ENCODE results near the gene SEMA6C. TPM values are rescaled to one million over a fixed set of nuclear protein-coding genes. Genes with fewer than 3 reads are reported as not detected.
"Not testable (repeated sequence)": the region's sequence is repeated elsewhere in the genome, so short reads cannot be mapped to it uniquely, and the experiment has no call there.

SEMA6C gene, protein sequence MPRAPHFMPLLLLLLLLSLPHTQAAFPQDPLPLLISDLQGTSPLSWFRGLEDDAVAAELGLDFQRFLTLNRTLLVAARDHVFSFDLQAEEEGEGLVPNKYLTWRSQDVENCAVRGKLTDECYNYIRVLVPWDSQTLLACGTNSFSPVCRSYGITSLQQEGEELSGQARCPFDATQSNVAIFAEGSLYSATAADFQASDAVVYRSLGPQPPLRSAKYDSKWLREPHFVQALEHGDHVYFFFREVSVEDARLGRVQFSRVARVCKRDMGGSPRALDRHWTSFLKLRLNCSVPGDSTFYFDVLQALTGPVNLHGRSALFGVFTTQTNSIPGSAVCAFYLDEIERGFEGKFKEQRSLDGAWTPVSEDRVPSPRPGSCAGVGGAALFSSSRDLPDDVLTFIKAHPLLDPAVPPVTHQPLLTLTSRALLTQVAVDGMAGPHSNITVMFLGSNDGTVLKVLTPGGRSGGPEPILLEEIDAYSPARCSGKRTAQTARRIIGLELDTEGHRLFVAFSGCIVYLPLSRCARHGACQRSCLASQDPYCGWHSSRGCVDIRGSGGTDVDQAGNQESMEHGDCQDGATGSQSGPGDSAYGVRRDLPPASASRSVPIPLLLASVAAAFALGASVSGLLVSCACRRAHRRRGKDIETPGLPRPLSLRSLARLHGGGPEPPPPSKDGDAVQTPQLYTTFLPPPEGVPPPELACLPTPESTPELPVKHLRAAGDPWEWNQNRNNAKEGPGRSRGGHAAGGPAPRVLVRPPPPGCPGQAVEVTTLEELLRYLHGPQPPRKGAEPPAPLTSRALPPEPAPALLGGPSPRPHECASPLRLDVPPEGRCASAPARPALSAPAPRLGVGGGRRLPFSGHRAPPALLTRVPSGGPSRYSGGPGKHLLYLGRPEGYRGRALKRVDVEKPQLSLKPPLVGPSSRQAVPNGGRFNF
- 1 to 10 TPM; 6.4 to 9.8 TPM for total RNA-seq
- polyA plus RNA-seq, result 1 to 10 TPM; 6.3 to 6.7 TPM
- long read RNA-seq, donor 1, partial matches to known transcripts, result 0 of 1 reads
- long read RNA-seq, donor 1, other reads (novel, unspliced or antisense), result 0 of 1 reads
- long read RNA-seq, donor 2, result 0 reads
- long read RNA-seq, donor 3, result 0 reads
- long read RNA-seq, donor 4, result 0 reads
- long read RNA-seq, donor 5, result 0 reads

DNA sequence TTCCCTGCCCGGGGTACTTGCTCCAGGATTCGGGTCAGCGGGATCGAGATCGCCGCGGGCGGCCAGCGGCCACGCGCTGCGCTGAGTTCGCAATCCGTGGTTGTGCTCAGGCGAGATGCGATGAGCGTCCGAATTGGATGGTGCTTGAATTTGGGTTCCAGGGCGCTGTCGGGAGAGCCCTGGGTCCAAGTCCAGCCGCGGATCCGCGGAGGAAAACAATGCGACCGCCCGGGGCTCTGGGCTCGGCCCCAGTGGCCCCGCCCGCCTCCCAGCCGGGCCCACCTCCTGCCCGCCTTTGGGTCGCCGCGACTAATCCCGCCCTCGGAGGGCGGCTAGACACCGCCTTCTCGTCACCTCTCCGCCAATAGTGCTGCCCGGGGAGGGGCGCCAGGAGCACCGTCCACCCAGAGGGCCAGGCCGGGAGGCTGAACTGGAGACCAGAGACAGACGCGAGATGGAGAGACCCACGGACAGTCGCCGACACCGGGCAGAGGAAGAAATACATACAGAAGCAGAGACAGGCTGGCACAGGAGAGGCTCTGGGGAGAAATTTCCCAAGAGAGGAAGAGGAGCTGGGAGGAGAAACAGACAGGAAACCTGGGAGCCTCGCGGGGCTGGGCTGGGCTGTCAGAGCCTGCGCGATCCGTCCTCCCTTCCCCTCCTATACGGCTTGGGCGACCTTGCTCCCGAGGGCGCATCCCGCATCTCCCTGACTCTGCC is at the start of gene SEMA6C:
Gene SEMA6C (minus strand): TSS at position 220 of the 720 bp plus-strand sequence. CDS start 4,010 bp downstream, outside the sequence.
- TF ChIP-seq, protein P1, sequence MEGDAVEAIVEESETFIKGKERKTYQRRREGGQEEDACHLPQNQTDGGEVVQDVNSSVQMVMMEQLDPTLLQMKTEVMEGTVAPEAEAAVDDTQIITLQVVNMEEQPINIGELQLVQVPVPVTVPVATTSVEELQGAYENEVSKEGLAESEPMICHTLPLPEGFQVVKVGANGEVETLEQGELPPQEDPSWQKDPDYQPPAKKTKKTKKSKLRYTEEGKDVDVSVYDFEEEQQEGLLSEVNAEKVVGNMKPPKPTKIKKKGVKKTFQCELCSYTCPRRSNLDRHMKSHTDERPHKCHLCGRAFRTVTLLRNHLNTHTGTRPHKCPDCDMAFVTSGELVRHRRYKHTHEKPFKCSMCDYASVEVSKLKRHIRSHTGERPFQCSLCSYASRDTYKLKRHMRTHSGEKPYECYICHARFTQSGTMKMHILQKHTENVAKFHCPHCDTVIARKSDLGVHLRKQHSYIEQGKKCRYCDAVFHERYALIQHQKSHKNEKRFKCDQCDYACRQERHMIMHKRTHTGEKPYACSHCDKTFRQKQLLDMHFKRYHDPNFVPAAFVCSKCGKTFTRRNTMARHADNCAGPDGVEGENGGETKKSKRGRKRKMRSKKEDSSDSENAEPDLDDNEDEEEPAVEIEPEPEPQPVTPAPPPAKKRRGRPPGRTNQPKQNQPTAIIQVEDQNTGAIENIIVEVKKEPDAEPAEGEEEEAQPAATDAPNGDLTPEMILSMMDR (IDR thresholded peaks at IDR 0.05; ENCODE audit: control extremely low read depth, extremely low read depth), result no peak
- H3K9ac ChIP-seq (ENCODE audit: insufficient read depth in 1 of 2, low read length in 2 of 2), result peak within 1 kb of the TSS; percentile 6 to 76
- ATAC-seq (ENCODE audit: insufficient read depth, low FRiP score), result peak; percentile 98
- WGBS, 2 donors, result 0% methylated on average over 55 to 61 of the region's 61 CpGs
- H3K9me3 ChIP-seq (ENCODE audit: control insufficient read depth in 4 of 4, insufficient read depth in 3 of 4, low read length in 3 of 4), result no peaks in the 10 kb centered on the region
- H3K27ac ChIP-seq (ENCODE audit: low read depth in 1 of 2, low read length in 1 of 2), result peak within 1 kb of the TSS; percentile 72 to 84
- H3K27me3 ChIP-seq (ENCODE audit: control insufficient read depth in 3 of 3, insufficient read depth in 3 of 3, low read length in 2 of 3), result no peaks in the 10 kb centered on the region
- peaks cover 7 to 32% (median 12%) of the 10 kb centered on the region in 5 donors for H3K4me1 ChIP-seq (ENCODE audit: control insufficient read depth in 5 of 5, insufficient read depth in 5 of 5, low read length in 5 of 5)
- peak; percentile 94 to 97 (median 95) for DNase-seq
- H3K4me3 ChIP-seq, result peak within 1 kb of the TSS; percentile 60
- H3K36me3 ChIP-seq (ENCODE audit: control insufficient read depth in 4 of 4, insufficient read depth in 4 of 4, low read length in 4 of 4), result peaks cover 0 to 7% (median 1%) of the 10 kb centered on the region in 4 donors

DNA sequence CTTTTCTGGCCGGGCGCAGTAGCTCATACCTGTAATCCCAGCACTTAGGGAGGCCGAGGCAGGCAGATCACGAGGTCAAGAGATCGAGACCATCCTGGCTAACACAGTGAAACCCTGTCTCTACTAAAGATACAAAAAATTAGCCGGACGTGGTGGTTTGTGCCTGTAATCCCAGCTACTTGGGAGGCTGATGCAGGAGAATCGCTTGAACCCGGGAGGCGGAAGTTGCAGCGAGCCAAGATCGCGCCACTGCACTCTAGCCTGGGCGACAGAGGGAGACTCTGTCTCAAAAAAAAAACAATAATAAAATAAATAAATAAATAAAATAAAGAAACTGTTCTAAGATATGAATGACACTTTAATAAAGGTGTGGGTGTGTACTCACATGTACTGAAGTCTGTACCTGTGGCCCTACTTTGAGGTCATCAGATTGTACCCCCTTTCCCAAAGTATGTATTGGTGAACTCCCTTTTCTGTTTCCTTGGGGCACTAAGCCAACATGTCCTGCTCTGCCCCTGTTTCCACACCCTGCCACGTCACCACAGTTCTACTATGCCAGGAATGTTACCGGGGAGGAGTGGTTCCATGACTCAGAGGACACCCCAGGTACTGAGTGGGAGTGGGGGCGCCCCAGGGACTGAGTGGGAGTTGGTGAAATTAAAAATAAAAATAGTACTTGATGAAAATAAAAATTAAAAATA is 48.6 kb upstream of the SEMA6C start:
- not testable (repeated sequence) for H3K9me3 ChIP-seq (ENCODE audit: control insufficient read depth in 4 of 4, insufficient read depth in 3 of 4, low read length in 3 of 4); H3K4me1 ChIP-seq (ENCODE audit: control insufficient read depth in 5 of 5, insufficient read depth in 5 of 5, low read length in 5 of 5); DNase-seq; H3K36me3 ChIP-seq (ENCODE audit: control insufficient read depth in 4 of 4, insufficient read depth in 4 of 4, low read length in 4 of 4); H3K27me3 ChIP-seq (ENCODE audit: control insufficient read depth in 3 of 3, insufficient read depth in 3 of 3, low read length in 2 of 3); H3K9ac ChIP-seq (ENCODE audit: insufficient read depth in 1 of 2, low read length in 2 of 2); H3K4me3 ChIP-seq; H3K27ac ChIP-seq (ENCODE audit: low read depth in 1 of 2, low read length in 1 of 2); ATAC-seq (ENCODE audit: insufficient read depth, low FRiP score)
- WGBS, 2 donors, result 66 to 77% methylated on average over 17 of the region's 17 CpGs

DNA sequence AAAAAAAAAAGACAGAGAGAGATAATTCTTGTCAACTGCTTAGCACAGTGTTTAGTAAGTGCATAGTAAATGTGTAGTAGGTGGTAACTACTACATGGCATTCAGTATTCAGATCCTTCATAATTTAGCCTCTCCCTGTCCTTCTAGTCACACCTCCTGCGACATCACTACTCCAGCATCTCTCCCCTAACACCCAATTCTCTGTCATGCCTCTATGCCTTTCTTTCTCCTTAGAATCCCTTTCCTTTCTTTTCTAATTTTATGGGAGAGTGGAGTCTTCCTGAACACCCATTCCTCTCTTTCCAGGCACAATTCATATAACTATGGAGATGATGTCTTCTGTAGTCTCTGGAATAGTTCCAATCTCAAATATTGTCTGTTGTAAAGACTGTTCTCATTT is 47.4 kb upstream of the SEMA6C start:
- Histone ChIP-seq H3K9ac (ENCODE audit: insufficient read depth in 1 of 2, low read length in 2 of 2) (no peak overlapping the region), H3K36me3 (ENCODE audit: control insufficient read depth in 4 of 4, insufficient read depth in 4 of 4, low read length in 4 of 4) (peaks cover 0 to 3% (median 0%) of the 10 kb centered on the region in 4 donors), H3K9me3 (ENCODE audit: control insufficient read depth in 4 of 4, insufficient read depth in 3 of 4, low read length in 3 of 4) (no peaks in the 10 kb centered on the region), H3K4me1 (ENCODE audit: control insufficient read depth in 5 of 5, insufficient read depth in 5 of 5, low read length in 5 of 5) (peaks cover 0 to 6% (median 4%) of the 10 kb centered on the region in 5 donors), H3K27me3 (ENCODE audit: control insufficient read depth in 3 of 3, insufficient read depth in 3 of 3, low read length in 2 of 3) (no peaks in the 10 kb centered on the region), H3K27ac (ENCODE audit: low read depth in 1 of 2, low read length in 1 of 2) (no peak overlapping the region), H3K4me3 (no peak overlapping the region)
- TF ChIP-seq, protein P1 (IDR thresholded peaks at IDR 0.05; ENCODE audit: control extremely low read depth, extremely low read depth), result no peak
- DNase-seq (no peak), ATAC-seq (ENCODE audit: insufficient read depth, low FRiP score) (no peak)
- WGBS, 2 donors, result 81 to 89% methylated on average over 1 of the region's 1 CpG
